Amniotic epithelial cell (primary cell): ENCODE results near the gene FAM236D.
"Not testable (repeated sequence)": the region's sequence is repeated elsewhere in the genome, so short reads cannot be mapped to it uniquely, and the experiment has no call there.

ENCODE experiments used
- DNase-seq: peaks from one replicate; pipeline ENCODE4 v3.0.0-alpha.2; 2010; ENCODE audit warnings: low read depth

The FAM236D gene

DNA sequence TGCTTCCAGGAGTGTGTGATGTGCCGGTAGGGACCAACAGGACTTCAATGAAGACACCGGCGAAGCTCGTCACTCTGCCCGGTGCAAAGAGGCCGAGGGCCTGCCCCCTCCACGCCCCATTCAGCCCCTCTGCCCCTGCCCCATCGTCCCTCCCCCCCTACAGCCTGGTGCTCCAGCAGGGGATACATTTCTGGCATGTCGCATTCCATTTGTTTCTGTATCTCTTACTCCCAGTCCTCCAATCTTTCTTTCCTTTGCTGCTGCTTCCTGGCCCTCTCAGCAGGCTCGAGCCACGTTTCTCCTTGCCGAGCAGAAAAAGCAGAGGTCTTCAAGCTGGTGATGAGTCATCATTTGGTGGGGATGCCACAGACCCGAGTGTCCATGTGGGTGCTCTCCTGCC, at the start of gene FAM236D:
Gene FAM236D (minus strand): TSS at position 101 of the 400 bp plus-strand sequence. CDS start 100 bp downstream, at position 1.
- not testable (repeated sequence) for DNase-seq

DNA sequence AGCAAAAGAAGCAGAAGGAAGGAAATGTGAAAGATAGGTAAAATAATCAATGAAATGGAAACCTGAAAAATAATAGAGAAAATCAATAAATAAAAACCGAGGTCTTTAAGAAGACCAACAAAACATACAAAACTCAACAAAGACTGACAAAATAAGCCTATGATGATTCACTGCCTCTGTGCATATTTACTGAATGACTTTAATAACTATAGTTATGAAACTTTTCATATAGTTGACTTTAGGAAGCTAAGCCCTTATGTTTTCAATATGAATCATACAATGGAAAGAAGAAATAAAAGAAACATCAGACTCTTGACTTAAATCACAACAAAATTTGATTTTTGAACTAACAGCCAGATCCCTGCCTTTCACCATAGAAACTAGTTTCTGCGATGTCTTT, 29.5 kb upstream of the FAM236D start:
- not testable (repeated sequence) for DNase-seq

- not testable (repeated sequence) for DNase-seq
These were observed 22.7 kb upstream of the FAM236D start for GRCh38 chrX:72830701-72831100.

DNA sequence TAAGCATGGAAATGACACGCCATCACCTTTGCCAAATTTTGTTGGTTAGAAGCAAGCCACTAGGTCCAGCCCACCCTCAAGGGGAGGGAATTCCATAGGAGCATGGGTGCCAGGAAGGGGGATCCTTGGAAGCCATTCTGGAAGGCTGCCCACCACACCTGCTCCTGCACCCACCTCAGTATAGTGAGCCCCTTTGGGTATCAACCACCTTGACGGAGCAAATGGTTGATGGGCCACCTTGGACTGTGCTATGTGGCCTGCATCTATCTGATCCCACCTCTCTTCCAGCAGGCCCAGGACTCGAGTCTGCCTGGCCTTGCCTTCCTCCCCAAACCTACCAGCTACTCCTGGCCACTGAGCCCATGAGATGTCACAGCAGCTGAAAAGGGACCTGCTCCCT, 17.6 kb downstream of the FAM236D start:
- not testable (repeated sequence) for DNase-seq

GRCh38 chrX:72788142-72788541, 19.9 kb downstream of the FAM236D start:
- not testable (repeated sequence) for DNase-seq

DNA sequence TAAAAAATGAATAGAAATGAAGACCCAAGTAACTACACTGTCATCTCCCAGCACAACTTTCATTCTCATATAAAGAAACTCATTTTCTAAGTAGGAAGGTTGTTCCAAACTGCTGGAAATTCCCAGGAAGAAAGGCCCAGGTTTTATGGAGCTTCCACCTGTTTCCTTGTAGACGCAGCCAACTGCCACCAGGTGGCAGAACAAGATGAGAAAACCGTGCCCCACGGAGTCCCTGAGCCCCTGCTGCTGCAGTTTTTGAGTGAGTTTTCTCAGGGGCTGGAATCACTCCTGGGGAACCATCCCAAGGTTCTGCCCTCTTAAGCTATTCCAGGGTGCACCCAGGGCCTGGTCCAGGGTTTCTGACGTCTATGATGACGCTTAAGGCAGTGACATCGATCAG, 24.0 kb downstream of the FAM236D start:
- DNase-seq = not testable (repeated sequence)

- not testable (repeated sequence) for DNase-seq
These were observed 24.6 kb downstream of the FAM236D start for GRCh38 chrX:72783365-72783936.

DNA sequence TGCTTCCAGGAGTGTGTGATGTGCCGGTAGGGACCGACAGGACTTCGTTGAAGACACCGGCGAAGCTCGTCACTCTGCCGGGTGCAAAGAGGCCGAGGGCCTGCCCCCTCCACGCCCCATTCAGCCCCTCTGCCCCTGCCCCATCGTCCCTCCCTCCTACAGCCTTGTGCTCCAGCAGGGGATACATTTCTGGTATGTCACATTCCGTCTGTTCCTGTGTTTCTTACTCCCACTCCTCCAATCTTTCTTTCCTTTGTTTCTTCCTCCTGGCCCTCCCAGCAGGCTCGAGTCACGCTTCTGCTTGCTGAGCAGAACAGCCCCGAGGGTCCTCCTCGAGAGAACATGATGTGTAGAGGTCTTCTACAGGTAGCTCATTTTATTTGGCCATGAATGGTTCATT, 25.4 kb downstream of the FAM236D start, which contains the start of gene FAM236B:
Gene FAM236B (minus strand): TSS at position 101 of the 400 bp plus-strand sequence. CDS start 100 bp downstream, at position 1.
- DNase-seq = not testable (repeated sequence)

- DNase-seq = not testable (repeated sequence)
These were observed 29.9 kb downstream of the FAM236D start for GRCh38 chrX:72778146-72778545.

DNA sequence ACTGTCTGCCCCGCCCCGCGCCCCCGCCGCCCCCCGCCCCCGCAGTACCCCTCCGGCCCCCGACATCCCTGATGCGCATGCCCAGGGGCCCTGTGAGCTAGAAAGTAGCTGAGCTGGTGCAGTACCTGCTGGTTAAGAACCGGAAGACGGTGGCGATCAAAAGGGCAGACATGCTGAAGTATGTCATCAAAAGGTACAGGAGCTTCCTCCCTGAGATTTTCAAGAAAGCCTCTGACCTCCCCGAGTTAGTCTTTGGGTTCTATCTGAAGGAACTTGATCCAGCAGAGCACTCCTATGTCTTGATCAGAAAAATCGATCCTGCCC, 30.6 kb downstream of the FAM236D start:
- DNase-seq = not testable (repeated sequence)

DNA sequence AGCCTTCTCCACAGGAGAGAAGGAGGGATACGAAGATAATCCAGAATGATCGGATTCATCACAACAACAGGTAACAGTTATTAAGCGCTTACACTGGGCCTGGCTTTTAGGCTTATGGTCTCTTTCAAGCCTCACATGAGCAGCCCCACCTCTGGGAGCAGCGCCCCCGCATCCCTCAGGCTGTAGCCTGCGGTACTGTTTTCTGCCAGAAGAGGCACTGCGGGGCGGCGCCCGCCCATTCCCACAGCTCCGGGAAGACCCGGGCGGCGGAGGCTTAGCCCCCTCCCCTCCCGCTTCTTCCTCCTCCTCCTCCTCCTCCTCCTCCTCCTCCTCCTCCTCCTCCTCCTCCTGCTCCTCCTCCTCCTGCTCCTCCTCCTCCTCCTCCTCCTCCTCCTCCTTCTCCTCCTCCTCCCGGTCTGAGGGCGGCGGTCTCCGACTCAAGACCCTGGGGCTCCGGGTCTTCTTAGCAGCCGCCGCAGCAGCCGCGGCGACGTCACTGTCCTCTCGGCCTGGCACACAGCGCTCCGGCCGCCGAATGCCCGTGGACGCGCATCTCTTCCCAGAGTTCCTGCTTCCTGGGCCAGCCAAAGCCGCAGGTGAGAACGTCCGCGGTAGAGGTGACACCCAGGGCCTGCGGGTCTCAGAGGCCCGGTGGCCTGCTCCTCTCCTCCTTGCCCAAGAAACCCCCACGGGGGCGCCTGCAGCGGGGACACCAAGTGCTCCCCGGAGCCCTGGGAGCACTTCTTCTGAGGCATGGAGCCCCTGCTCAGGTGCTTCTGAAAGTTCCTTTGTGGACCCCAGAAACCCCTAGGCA, 31.1 kb downstream of the FAM236D start, which contains the start of gene DMRTC1B:
Gene DMRTC1B (plus strand): TSS at position 238 of the 814 bp plus-strand sequence. CDS start 68,246 bp downstream, outside the sequence.
- DNase-seq = not testable (repeated sequence)

GRCh38 chrX:72760454-72760853, 47.6 kb downstream of the FAM236D start:
- not testable (repeated sequence) for DNase-seq
